NT2/D1 (cell line): ENCODE results near the gene NSF.

Experiments
- SUZ12 ChIP-seq: IDR thresholded peaks from 2 replicates; pipeline ENCODE4 v1.6.1; 2011; ENCODE audit not compliant: insufficient read length, insufficient read depth; ENCODE audit errors: extremely low read depth
- YY1 ChIP-seq: IDR thresholded peaks from 2 replicates; pipeline ENCODE4 v1.6.1; 2011; ENCODE audit not compliant: insufficient read length, insufficient read depth
- ZNF274 ChIP-seq: IDR thresholded peaks from 2 replicates; pipeline ENCODE4 v1.6.1; 2011; ENCODE audit warnings: mild to moderate bottlenecking, low read depth, low read length

DNA sequence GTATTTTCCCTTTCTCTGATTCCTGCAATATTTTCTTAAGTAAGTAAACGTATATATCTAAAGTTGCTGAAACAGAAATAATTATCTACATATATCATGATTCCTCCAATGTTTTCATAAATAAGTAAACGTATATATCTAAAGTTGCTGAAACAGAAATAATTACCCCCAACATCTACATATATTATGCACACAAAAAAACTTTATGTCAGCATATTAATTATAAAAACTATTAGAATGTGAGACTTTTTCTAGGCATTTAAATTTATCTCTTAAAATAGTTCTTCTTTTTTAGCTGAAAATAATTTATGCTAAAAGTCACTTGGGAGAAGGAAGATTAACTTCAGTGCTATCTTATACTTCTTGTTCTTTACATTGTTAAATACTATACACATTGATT, 139.6 kb downstream of the NSF start:
- TF ChIP-seq YY1 (no peak), ZNF274 (no peak), SUZ12 (no peak)
